GM19193 (cell line): ENCODE measurements around the gene FAM171A1.

Source experiments
- POLR2A ChIP-seq: IDR thresholded peaks from 4 replicates; pipeline ENCODE4 v1.6.1; 2011; ENCODE audit not compliant: insufficient read depth, insufficient read length; ENCODE audit errors: extremely low read depth

Gene FAM171A1

GRCh38 chr10:15224948-15225347, 146.1 kb downstream of the FAM171A1 start:
- TF ChIP-seq POLR2A, result no peak

GRCh38 chr10:15223174-15223573, 147.9 kb downstream of the FAM171A1 start:
- TF ChIP-seq POLR2A, result no peak

DNA sequence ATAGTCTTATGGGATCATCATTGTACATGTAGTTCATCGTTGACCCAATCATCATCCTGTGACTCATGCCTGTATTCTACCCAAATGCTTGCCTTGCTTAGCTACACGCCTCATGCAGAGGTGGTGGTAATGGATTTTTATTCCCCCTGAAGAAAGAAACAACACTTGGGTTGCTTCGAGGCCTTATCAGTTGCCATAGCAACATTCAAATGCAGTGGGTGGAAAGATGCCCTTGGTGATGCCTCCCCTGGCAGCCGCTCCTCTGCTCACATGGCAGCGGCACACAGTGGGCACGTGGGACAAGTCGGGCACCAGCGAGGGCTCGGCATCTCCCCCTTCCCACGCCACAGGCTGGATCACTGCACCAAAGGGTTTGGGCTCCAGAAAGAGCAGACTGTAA, 148.6 kb downstream of the FAM171A1 start:
- TF ChIP-seq POLR2A, result no peak

DNA sequence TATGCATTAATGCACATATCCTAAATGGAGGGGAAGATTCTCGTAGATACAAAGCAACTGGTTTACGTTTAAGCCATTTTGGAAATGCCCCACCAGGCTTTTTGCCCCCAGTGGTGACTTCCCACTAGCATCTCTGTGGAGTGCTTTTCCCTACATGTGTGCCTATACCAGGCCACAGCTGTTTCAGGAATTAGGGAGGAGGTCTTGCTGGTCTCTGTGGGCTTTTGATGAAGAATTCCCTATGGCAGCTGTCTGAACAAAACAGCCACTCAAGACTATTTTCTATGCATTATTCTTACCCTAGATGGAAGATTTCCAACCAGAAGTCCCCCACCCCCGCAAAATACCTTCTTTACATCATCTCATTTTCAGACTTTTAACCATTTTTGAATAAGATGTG, 150.6 kb downstream of the FAM171A1 start:
- no peak for TF ChIP-seq POLR2A

DNA sequence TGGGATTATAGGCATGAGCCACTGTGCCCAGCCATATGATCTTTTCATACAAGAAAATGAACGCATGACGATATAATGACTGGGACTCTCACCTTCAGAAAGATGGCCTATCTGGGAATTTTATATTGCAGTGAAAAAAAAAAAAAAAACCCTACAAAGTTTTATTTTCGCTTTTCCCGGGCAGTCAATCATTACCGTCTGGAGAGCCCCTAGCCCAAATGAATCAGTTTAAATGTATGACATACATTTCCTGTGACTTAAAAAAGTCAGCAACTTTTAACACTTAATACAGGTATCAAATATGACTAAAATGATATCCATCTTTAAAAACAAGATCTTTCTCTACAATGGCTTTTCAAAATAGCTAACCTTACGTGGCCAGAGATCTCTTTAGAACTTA, 154.4 kb downstream of the FAM171A1 start:
- no peak for TF ChIP-seq POLR2A

DNA sequence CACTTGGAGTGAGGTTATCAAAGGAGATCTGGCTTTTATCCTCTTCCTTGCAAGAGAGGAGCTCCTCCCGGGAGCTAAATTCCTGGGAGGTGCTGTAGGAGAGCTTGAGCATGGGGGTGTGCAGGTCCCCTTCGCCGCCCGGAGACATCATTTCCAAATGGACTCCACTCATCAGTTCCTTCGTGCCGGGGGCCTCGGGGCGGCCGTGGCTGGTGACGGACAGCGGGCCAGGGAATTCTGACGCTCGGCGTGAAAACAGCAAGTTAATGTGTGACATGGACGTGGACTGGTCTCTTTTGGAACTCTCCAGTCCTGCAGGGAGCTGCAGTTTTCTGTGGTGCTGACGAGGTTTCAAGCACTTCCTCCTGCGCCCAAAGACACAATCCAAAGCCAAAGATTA, 156.9 kb downstream of the FAM171A1 start:
- no peak for TF ChIP-seq POLR2A

DNA sequence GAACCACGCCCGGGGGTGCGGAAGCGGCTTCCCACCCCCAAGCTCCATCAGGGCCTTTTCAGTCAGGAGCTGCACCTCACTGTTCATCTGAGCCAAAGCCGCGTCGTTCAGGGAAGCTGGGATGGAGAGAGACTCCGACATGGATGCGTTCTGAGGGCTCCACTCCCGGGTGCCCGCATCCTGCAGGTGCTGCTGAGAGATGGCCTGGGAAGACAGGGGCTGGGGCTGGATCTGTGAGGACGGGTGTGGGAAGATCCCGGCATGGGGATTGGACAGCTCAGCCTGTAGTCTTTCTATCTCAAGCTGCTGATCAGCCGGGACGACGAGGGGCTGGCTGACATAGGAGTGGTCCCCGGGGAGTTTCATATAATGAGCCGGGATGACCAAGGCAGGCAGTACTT, 157.6 kb downstream of the FAM171A1 start:
- no peak for TF ChIP-seq POLR2A

- TF ChIP-seq POLR2A, result no peak
Measured at GRCh38 chr10:15211464-15211979, 159.6 kb downstream of the FAM171A1 start.

- no peak for TF ChIP-seq POLR2A
Measured at GRCh38 chr10:15210521-15210920, 160.6 kb downstream of the FAM171A1 start.

- no peak for TF ChIP-seq POLR2A
Measured at GRCh38 chr10:15209827-15210509, 161.1 kb downstream of the FAM171A1 start.

GRCh38 chr10:15208221-15208620, 162.9 kb downstream of the FAM171A1 start:
- TF ChIP-seq POLR2A, result no peak

DNA sequence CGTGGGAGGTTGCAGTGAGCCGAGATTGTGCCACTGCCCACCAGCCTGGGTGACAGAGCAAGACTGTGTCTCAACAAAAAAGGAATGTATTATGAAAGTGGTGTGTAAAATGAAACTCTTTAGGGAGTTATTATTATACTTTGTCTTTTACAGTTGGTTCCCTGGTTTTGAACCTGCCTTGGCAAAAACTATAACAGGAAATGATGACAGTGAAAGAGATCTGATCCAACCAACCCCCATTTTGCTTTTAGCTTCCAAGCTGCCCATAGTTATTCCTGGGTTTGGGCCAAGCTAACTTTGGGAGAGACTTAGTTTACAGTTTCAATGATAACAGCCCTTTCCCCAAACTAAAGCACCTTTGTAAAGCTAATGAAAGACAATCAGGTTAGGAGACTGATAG, 168.4 kb downstream of the FAM171A1 start:
- no peak for TF ChIP-seq POLR2A

DNA sequence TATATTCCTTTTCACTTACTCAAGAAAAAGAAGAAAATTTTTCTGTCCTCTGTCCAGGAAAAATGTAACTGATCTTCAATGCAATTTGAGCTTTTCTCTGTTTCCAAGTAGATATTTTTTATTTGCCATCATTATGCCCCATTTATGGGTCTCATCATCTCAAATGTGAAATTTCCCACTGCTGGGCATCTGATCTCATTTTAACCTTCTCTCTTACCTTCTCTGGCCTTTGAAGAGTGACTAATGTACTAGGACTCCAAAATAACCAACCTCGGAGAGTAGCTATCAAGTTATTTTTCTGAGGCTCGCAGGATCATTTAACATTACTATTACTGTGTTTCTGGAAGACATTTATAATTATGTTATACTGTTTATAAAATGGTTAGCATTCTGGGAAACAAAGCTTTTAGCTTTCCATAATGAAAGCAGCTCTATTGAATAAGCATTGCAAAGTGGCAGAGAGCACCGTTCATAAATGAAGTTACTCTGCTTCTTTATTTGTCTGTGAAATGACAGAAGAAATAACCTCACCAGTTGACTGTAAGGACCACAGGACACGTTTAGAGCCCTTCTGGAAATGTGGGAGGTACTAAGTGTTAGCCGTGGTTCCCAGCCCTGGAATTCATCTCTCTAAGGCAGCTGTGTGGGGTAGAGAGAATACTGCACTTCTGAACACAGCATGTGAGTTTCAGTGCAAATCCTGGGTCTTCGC, 169.3 kb downstream of the FAM171A1 start:
- no peak for TF ChIP-seq POLR2A

- no peak for TF ChIP-seq POLR2A
Measured at GRCh38 chr10:15200626-15201025, 170.5 kb downstream of the FAM171A1 start.

DNA sequence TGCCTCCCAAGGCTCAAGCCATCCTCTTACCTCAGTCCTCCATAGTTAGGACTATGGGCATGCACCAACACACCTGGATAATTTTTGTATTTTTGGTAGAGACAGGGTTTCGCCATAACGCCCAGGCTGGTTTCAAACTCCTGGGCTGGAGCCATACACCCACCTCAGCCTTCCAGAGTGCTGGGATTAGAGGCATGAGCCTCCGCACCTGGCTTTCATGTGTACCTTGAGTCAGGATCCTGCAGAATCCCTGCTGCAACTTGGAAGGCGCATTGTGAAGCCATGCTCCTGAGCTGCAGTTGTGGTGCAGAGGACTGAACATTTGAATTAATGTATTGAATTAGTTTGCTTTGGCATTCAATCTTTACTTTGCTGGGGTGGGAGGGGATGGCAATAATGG, 173.2 kb downstream of the FAM171A1 start:
- no peak for TF ChIP-seq POLR2A

DNA sequence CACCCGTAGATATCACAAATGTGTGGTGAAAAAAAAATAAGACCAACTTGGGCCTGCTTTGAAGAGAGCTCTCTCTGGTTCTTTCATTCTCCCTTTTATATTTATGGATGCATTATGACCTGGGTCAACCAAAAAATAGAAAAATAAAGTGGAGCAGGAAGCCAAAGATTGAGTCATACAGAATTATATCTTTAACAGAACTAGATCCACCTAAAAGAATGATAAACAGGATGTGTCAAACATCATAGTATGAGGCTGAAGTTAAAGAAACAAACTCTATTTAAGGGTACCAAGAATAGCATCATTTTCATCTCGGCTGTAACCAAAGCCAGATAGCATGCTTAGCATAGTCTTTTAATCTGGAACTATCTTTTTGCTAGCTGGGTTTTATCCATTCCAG, 173.8 kb downstream of the FAM171A1 start:
- no peak for TF ChIP-seq POLR2A

DNA sequence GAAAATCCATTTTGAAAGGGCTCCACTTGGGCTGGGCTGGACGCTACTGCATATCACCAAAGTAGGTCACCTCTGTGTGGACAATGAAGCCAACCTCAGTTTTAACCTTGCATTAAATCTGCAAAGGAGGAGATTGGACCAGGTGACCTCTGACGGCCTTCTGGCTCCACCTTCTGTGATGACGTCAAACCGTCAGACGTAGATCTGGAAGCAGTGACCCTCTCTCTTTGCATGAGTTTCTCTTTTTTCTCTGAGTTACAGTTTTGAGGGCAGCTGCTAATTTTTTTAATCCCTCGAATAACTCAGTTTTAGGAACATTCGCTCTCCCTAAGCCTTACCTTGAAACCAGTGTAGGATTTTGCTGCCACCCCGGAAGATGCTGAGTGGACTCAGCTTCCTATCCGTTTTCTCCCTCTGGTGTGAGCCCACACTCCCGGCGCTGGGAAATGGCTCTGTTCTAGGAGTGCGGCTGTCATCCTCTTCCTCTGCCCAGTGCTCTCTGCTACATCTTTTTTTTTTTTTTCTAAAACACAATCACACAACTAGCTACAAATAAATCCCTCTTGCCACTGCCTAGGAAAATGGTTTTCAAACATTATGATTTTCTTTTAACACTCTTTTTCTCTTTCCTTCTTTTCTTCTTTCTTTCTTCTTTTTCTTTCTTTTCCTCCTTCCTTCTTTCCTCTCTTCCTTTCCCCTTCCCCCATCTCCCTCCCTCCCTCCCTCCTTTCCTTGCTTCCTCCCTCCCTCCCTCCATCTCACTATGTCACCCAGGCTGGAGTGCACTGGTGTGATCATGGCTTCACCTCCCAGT, 174.9 kb downstream of the FAM171A1 start:
- no peak for TF ChIP-seq POLR2A
